ENCODE measurements around the gene CAD. TPM values are rescaled to one million over a fixed set of nuclear protein-coding genes. Genes with fewer than 3 reads are reported as not detected.

The CAD gene
- polyA plus RNA-seq, 1 donor from 2014 or later, result 14.2 TPM

DNA sequence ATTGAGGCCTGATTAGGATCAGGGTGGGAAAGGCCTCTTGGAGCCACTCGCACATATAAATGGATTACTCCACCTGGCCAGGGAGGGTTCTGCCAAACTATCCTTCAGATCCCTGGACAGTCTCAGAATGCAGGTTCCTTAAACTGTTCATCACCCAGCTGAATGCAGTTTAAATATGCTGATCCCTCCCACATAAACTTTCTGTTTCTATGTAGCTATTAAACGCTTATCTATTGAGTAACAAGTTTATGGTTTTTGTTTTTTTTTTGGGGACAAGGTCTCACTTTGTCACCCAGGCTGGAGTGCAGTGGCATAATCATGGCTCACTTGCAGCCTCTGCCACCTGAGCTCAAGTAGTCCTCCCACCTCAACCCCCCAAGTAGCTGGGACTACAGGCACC, 1.9 kb downstream of the CAD start:
- Histone ChIP-seq H3K9me2 (ENCODE audit: insufficient read depth, low read length) (no peaks in the 10 kb centered on the region), H3K4me2 (ENCODE audit: low read length) (no peak overlapping the region), H3K27ac (ENCODE audit: low read length) (no peak overlapping the region), H3K4me3 (ENCODE audit: low read length) (no peak overlapping the region), H4K20me1 (ENCODE audit: insufficient read depth) (no peaks in the 10 kb centered on the region), H3K36me3 (ENCODE audit: insufficient read depth, low read length) (no peaks in the 10 kb centered on the region), H3K9me3 (ENCODE audit: low read length) (no peaks in the 10 kb centered on the region), H3K79me2 (replicated peaks; ENCODE audit: insufficient read depth, low read length) (no peaks in the 10 kb centered on the region), H2AFZ (ENCODE audit: low read depth, low read length) (no peak overlapping the region), H3K9ac (ENCODE audit: low read length) (no peak overlapping the region), H3K27me3 (ENCODE audit: insufficient read depth, low read depth, low read length) (no peaks in the 10 kb centered on the region), H3F3A (ENCODE audit: insufficient read depth, low read length, poor library complexity, severe bottlenecking) (no peaks in the 10 kb centered on the region)
- TF ChIP-seq, protein P1, sequence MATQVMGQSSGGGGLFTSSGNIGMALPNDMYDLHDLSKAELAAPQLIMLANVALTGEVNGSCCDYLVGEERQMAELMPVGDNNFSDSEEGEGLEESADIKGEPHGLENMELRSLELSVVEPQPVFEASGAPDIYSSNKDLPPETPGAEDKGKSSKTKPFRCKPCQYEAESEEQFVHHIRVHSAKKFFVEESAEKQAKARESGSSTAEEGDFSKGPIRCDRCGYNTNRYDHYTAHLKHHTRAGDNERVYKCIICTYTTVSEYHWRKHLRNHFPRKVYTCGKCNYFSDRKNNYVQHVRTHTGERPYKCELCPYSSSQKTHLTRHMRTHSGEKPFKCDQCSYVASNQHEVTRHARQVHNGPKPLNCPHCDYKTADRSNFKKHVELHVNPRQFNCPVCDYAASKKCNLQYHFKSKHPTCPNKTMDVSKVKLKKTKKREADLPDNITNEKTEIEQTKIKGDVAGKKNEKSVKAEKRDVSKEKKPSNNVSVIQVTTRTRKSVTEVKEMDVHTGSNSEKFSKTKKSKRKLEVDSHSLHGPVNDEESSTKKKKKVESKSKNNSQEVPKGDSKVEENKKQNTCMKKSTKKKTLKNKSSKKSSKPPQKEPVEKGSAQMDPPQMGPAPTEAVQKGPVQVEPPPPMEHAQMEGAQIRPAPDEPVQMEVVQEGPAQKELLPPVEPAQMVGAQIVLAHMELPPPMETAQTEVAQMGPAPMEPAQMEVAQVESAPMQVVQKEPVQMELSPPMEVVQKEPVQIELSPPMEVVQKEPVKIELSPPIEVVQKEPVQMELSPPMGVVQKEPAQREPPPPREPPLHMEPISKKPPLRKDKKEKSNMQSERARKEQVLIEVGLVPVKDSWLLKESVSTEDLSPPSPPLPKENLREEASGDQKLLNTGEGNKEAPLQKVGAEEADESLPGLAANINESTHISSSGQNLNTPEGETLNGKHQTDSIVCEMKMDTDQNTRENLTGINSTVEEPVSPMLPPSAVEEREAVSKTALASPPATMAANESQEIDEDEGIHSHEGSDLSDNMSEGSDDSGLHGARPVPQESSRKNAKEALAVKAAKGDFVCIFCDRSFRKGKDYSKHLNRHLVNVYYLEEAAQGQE (IDR thresholded peaks at IDR 0.05; ENCODE audit: borderline replicate concordance), result no peak
- TF ChIP-seq EP300 (conservative IDR thresholded peaks at IDR 0.05; ENCODE audit: poor library complexity, severe bottlenecking), result no peak
- no peak for TF ChIP-seq SMC3 (conservative IDR thresholded peaks at IDR 0.05; ENCODE audit: poor library complexity)
- TF ChIP-seq POLR2AphosphoS5 (IDR thresholded peaks at IDR 0.05), result no peak
- TF ChIP-seq, protein P2, sequence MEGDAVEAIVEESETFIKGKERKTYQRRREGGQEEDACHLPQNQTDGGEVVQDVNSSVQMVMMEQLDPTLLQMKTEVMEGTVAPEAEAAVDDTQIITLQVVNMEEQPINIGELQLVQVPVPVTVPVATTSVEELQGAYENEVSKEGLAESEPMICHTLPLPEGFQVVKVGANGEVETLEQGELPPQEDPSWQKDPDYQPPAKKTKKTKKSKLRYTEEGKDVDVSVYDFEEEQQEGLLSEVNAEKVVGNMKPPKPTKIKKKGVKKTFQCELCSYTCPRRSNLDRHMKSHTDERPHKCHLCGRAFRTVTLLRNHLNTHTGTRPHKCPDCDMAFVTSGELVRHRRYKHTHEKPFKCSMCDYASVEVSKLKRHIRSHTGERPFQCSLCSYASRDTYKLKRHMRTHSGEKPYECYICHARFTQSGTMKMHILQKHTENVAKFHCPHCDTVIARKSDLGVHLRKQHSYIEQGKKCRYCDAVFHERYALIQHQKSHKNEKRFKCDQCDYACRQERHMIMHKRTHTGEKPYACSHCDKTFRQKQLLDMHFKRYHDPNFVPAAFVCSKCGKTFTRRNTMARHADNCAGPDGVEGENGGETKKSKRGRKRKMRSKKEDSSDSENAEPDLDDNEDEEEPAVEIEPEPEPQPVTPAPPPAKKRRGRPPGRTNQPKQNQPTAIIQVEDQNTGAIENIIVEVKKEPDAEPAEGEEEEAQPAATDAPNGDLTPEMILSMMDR (IDR thresholded peaks at IDR 0.05; ENCODE audit: poor library complexity, severe bottlenecking), result no peak
- TF ChIP-seq TAF1 (IDR thresholded peaks at IDR 0.05; ENCODE audit: low read depth), result no peak
- no peak for TF ChIP-seq MXI1 (conservative IDR thresholded peaks at IDR 0.05; ENCODE audit: poor library complexity, severe bottlenecking)

DNA sequence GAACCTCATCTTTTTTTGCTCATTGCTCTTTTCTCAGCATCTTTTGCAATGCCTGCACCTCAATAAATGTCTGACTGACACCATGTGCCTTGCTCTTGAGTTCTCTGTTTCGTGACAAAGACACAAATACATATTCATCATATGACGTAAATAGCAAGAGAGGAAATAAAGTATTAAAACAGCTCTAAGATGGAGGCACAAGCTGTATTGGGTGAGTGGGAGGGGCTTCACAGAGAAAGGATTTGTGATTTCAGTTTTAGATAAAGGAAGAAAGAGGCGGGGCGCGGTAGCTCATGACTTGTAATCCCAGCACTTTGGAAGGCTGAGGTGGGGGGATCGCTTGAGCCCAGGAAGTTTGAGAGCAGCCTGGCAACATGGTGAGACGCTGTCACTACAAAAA, 2.9 kb downstream of the CAD start:
- no peaks in the 10 kb centered on the region for H3K27me3 ChIP-seq (ENCODE audit: insufficient read depth, low read depth, low read length)
- H3F3A ChIP-seq (ENCODE audit: insufficient read depth, low read length, poor library complexity, severe bottlenecking), result no peaks in the 10 kb centered on the region
- no peak overlapping the region for H2AFZ ChIP-seq (ENCODE audit: low read depth, low read length)
- H3K4me3 ChIP-seq (ENCODE audit: low read length), result no peak overlapping the region
- TF ChIP-seq, protein P2 (IDR thresholded peaks at IDR 0.05; ENCODE audit: poor library complexity, severe bottlenecking), result no peak
- TF ChIP-seq SMC3 (conservative IDR thresholded peaks at IDR 0.05; ENCODE audit: poor library complexity) (no peak), RAD21 (conservative IDR thresholded peaks at IDR 0.05) (no peak), EZH2 (IDR thresholded peaks at IDR 0.05; ENCODE audit: borderline replicate concordance, insufficient read depth, low read length, poor library complexity, severe bottlenecking) (no peak), MXI1 (conservative IDR thresholded peaks at IDR 0.05; ENCODE audit: poor library complexity, severe bottlenecking) (no peak), TAF1 (IDR thresholded peaks at IDR 0.05; ENCODE audit: low read depth) (no peak), POLR2AphosphoS5 (IDR thresholded peaks at IDR 0.05) (no peak), EP300 (conservative IDR thresholded peaks at IDR 0.05; ENCODE audit: poor library complexity, severe bottlenecking) (no peak)
- TF ChIP-seq, protein P1 (IDR thresholded peaks at IDR 0.05; ENCODE audit: borderline replicate concordance), result no peak
- no peaks in the 10 kb centered on the region for H3K9me3 ChIP-seq (ENCODE audit: low read length)
- H4K20me1 ChIP-seq (ENCODE audit: insufficient read depth), result no peaks in the 10 kb centered on the region
- no peaks in the 10 kb centered on the region for H3K36me3 ChIP-seq (ENCODE audit: insufficient read depth, low read length)
- H3K27ac ChIP-seq (ENCODE audit: low read length), result no peak overlapping the region
- no peaks in the 10 kb centered on the region for H3K9me2 ChIP-seq (ENCODE audit: insufficient read depth, low read length)
- H3K79me2 ChIP-seq (replicated peaks; ENCODE audit: insufficient read depth, low read length), result no peaks in the 10 kb centered on the region
- H3K9ac ChIP-seq (ENCODE audit: low read length), result no peak overlapping the region
- no peak overlapping the region for H3K4me2 ChIP-seq (ENCODE audit: low read length)

All from neural cell (in vitro differentiated cells).